Thyroid gland (tissue), 4 donors: ENCODE data around the gene SIX1. TPM values are rescaled to one million over a fixed set of nuclear protein-coding genes. Genes with fewer than 3 reads are reported as not detected.

ENCODE experiments used
- DNase-seq, 2 donors: peaks; one replicate each; pipeline ENCODE4 v3.0.0-alpha.2; 2019
- H3K27ac ChIP-seq, 3 donors: fragments of 200-600 bp; sonication (generic); 1 replicate in 2 of 3; 2 replicates in 1 of 3; pipeline ENCODE4 v1.5.1; 2016 to 2019; ENCODE audit warnings: mild to moderate bottlenecking in 1 of 3, moderate library complexity in 1 of 3
- H3K27me3 ChIP-seq: fragments of 200-600 bp; sonication (generic); one replicate; pipeline ENCODE4 v1.5.1; 2019
- H3K36me3 ChIP-seq, 2 donors: fragments of 200-600 bp; sonication (generic); one replicate each; pipeline ENCODE4 v1.5.1; 2016 to 2019
- H3K4me1 ChIP-seq, 2 donors: fragments of 200-600 bp; sonication (generic); one replicate each; pipeline ENCODE4 v1.5.1; 2017 to 2019
- H3K4me3 ChIP-seq, 3 donors: fragments of 200-600 bp; sonication (generic); replicated peaks in 1 of 3; 1 replicate in 2 of 3; 2 replicates in 1 of 3; pipeline ENCODE4 v1.5.1; 2016; ENCODE audit warnings: mild to moderate bottlenecking in 1 of 3
- H3K9me3 ChIP-seq: fragments of 200-600 bp; sonication (generic); one replicate; pipeline ENCODE4 v1.5.1; 2017
- CTCF ChIP-seq, 6 experiments: fragments of 200-600 bp in 3 of 6; fragments of 450-650 bp in 3 of 6; sonication (generic) in 3 of 6; IDR thresholded peaks; one replicate each; pipeline ENCODE4 v1.5.1; 2016 to 2019; ENCODE audit warnings: antibody characterized with exemption in 6 of 6, mild to moderate bottlenecking in 2 of 6, inconsistent platforms in 1 of 6, moderate library complexity in 1 of 6
- POLR2A ChIP-seq, 2 donors: fragments of 450-650 bp; IDR thresholded peaks; one replicate each; pipeline ENCODE4 v1.6.1; 2017; ENCODE audit warnings: antibody characterized with exemption in 2 of 2, mild to moderate bottlenecking in 2 of 2, moderate library complexity in 1 of 2
- WGBS, 2 donors: methylation state at CpG; one replicate each; pipeline ENCODE4 v1.1.5; 2017; 5-methylcytosine and 5-hydroxymethylcytosine counted together
- intact Hi-C: fragments of 100-400 bp; cut with DNase I; formaldehyde crosslinking; loops from one replicate; pipeline ENCODE4 v1.15.1; 2023
- total RNA-seq, 4 donors: library from RNA; depleted of rRNA; stranded (reverse); fragments of >200 nt; gene quantifications; one replicate each; pipeline ENCODE4 v1.2.3, GENCODE V29; 2016

The SIX1 gene
- 1 to 10 TPM; 2.1 to 3.6 (median 2.7) TPM for total RNA-seq

- Histone ChIP-seq H3K4me1 (peaks cover 23 to 46% of the 10 kb centered on the region in 2 donors), H3K27ac (peak within 1 kb of the TSS; percentile 10 to 46 (median 43)), H3K36me3 (no peaks in the 10 kb centered on the region), H3K9me3 (no peaks in the 10 kb centered on the region), H3K27me3 (peaks cover 62% of the 10 kb centered on the region), H3K4me3 (peak within 1 kb of the TSS in 2 of 3 donors; percentile 24 to 35)
- intact Hi-C loops, result no loop called here
- DNase-seq, result peak; percentile 40 to 45
- WGBS, 2 donors, result 3 to 5% methylated on average over 45 to 48 of the region's 79 CpGs
- TF ChIP-seq POLR2A (IDR thresholded peaks at IDR 0.05) (peak in 1 of 2 donors; percentile 40), CTCF (IDR thresholded peaks at IDR 0.05) (no peak)
Observed at GRCh38 chr14:60648934-60649874, at the start of gene SIX1. SIX1 (minus strand) TSS chr14:60649477; CDS start chr14:60649189, 288 bp downstream.

GRCh38 chr14:60695327-60695726, 46.0 kb upstream of the SIX1 start:
- TF ChIP-seq POLR2A (IDR thresholded peaks at IDR 0.05), result no peak
- no peak for TF ChIP-seq CTCF (IDR thresholded peaks at IDR 0.05)
- intact Hi-C loops, result no loop called here
- no peaks in the 10 kb centered on the region for H3K36me3 ChIP-seq

GRCh38 chr14:60691383-60692113, 42.3 kb upstream of the SIX1 start:
- WGBS, 2 donors, result 89 to 92% methylated on average over 3 of the region's 3 CpGs
- H3K9me3 ChIP-seq, result no peaks in the 10 kb centered on the region
- H3K27ac ChIP-seq, result no peak overlapping the region
- no peak overlapping the region for H3K4me3 ChIP-seq
- no peaks in the 10 kb centered on the region for H3K36me3 ChIP-seq
- peaks cover 0 to 4% of the 10 kb centered on the region in 2 donors for H3K4me1 ChIP-seq
- no peaks in the 10 kb centered on the region for H3K27me3 ChIP-seq
- DNase-seq, result no peak
- TF ChIP-seq POLR2A (IDR thresholded peaks at IDR 0.05) (no peak), CTCF (IDR thresholded peaks at IDR 0.05) (no peak)
- intact Hi-C loops, result no loop called here

More at GRCh38 chr14:60695327-60695726, 46.0 kb upstream of the SIX1 start:
- 85% methylated on average over 4 of the region's 4 CpGs for WGBS, 2 donors
- Histone ChIP-seq H3K4me1 (no peaks in the 10 kb centered on the region), H3K4me3 (no peak overlapping the region), H3K27ac (no peak overlapping the region), H3K9me3 (no peaks in the 10 kb centered on the region), H3K27me3 (no peaks in the 10 kb centered on the region)
- DNase-seq, result no peak

GRCh38 chr14:60686865-60687264, 37.6 kb upstream of the SIX1 start:
- TF ChIP-seq CTCF (IDR thresholded peaks at IDR 0.05) (no peak), POLR2A (IDR thresholded peaks at IDR 0.05) (no peak)
- Histone ChIP-seq H3K36me3 (no peaks in the 10 kb centered on the region), H3K9me3 (no peaks in the 10 kb centered on the region), H3K4me1 (peaks cover 0 to 4% of the 10 kb centered on the region in 2 donors), H3K4me3 (no peak overlapping the region), H3K27me3 (no peaks in the 10 kb centered on the region), H3K27ac (no peak overlapping the region)
- intact Hi-C loops, result no loop called here
- no peak for DNase-seq
